HepG2 (cell line): ENCODE data around the gene CNPY4. TPM values are rescaled to one million over a fixed set of nuclear protein-coding genes. Genes with fewer than 3 reads are reported as not detected.
A peak's percentile ranks its signal among the peaks of the same experiment; 100 is the strongest.

Experiments
- BRCA1 ChIP-seq: sonication (generic); formaldehyde crosslinking; IDR thresholded peaks from 2 replicates; pipeline ENCODE4 v1.4.0; 2020; ENCODE audit warnings: missing genetic modification reagents
- CBFB ChIP-seq: sonication (generic); formaldehyde crosslinking; IDR thresholded peaks from 2 replicates; pipeline ENCODE4 v1.4.0; 2020; ENCODE audit warnings: missing genetic modification reagents
- MED8 ChIP-seq: sonication (generic); formaldehyde crosslinking; IDR thresholded peaks from 2 replicates; pipeline ENCODE4 v1.8.1; 2023; ENCODE audit warnings: mild to moderate bottlenecking, missing genetic modification reagents; ENCODE audit not compliant: insufficient replicate concordance
- NFRKB ChIP-seq: fragments of 450-650 bp; IDR thresholded peaks from 2 replicates; pipeline ENCODE4 v1.6.1; 2017
- RAD21 ChIP-seq: fragments of 450-650 bp; formaldehyde crosslinking; IDR thresholded peaks from 2 replicates; pipeline ENCODE4 v1.5.0; 2020; ENCODE audit warnings: mild to moderate bottlenecking
- SMARCC2 ChIP-seq: fragments of 450-650 bp; IDR thresholded peaks from 2 replicates; pipeline ENCODE4 v1.6.1; 2017; ENCODE audit warnings: antibody characterized with exemption, mild to moderate bottlenecking
- ZNF460 ChIP-seq: sonication (generic); formaldehyde crosslinking; IDR thresholded peaks from 2 replicates; pipeline ENCODE4 v1.5.1; 2020; ENCODE audit warnings: missing genetic modification reagents, mild to moderate bottlenecking, borderline replicate concordance
- ZNF670 ChIP-seq: sonication (generic); formaldehyde crosslinking; IDR thresholded peaks from 2 replicates; pipeline ENCODE4 v1.8.0; 2022; ENCODE audit warnings: mild to moderate bottlenecking, missing genetic modification reagents, borderline replicate concordance
- polyA plus RNA-seq, 8 experiments: library from polyadenylated mRNA; depleted of rRNA in 3 of 8; stranded (reverse) in 7 of 8; unstranded in 1 of 8; fragments of >200 nt; fragmentation: Illumina TruSeq in 4 of 8; extraction: Trizol in 4 of 8; gene quantifications; 2 replicates each; pipeline versions ENCODE4 v1.2.1 to v1.2.3, GENCODE V29; 2011 to 2016; ENCODE audit warnings: low read depth in 4 of 8, missing spikeins in 1 of 8, mixed read lengths in 1 of 8; ENCODE audit not compliant: insufficient read depth in 1 of 8
- total RNA-seq, 5 experiments: library from RNA; depleted of rRNA; stranded (reverse); fragments of >200 nt; fragmentation: Illumina TruSeq; extraction: Trizol; gene quantifications; 2 replicates each; pipeline ENCODE4 v1.2.3, GENCODE V29; 2016; ENCODE audit warnings: low read depth in 1 of 5
- TF ChIP-seq, protein P1 (sequence below): sonication (generic); IDR thresholded peaks from 2 replicates; pipeline ENCODE4 v1.6.1; 2016; ENCODE audit warnings: low read depth, borderline replicate concordance
- TF ChIP-seq, protein P2 (sequence below): sonication (generic); formaldehyde crosslinking; IDR thresholded peaks from 2 replicates; pipeline ENCODE4 v1.8.0; 2022; ENCODE audit warnings: mild to moderate bottlenecking, missing genetic modification reagents, moderate library complexity
- TF ChIP-seq, protein P3 (sequence below): sonication (generic); formaldehyde crosslinking; IDR thresholded peaks from 2 replicates; pipeline ENCODE4 v1.5.0; 2020; ENCODE audit warnings: mild to moderate bottlenecking, missing genetic modification reagents, borderline replicate concordance
- TF ChIP-seq, protein P4 (sequence below): sonication (generic); formaldehyde crosslinking; IDR thresholded peaks from 2 replicates; pipeline ENCODE4 v1.8.1; 2023; ENCODE audit warnings: mild to moderate bottlenecking, moderate library complexity, missing genetic modification reagents
- TF ChIP-seq, protein P5 (sequence below): sonication (generic); formaldehyde crosslinking; conservative IDR thresholded peaks from 2 replicates; pipeline ENCODE4 v1.4.0; 2020; ENCODE audit warnings: missing genetic modification reagents
- TF ChIP-seq, protein P6 (sequence below): sonication (generic); formaldehyde crosslinking; IDR thresholded peaks from 2 replicates; pipeline ENCODE4 v1.5.0; 2020; ENCODE audit warnings: missing genetic modification reagents, mild to moderate bottlenecking, borderline replicate concordance

The CNPY4 gene
- total and polyA plus RNA-seq, 2 of the 13 experiments (the other 11 are each of a cell fraction or from before 2014, with no cell fraction given): 6.2 to 12.7 TPM

DNA sequence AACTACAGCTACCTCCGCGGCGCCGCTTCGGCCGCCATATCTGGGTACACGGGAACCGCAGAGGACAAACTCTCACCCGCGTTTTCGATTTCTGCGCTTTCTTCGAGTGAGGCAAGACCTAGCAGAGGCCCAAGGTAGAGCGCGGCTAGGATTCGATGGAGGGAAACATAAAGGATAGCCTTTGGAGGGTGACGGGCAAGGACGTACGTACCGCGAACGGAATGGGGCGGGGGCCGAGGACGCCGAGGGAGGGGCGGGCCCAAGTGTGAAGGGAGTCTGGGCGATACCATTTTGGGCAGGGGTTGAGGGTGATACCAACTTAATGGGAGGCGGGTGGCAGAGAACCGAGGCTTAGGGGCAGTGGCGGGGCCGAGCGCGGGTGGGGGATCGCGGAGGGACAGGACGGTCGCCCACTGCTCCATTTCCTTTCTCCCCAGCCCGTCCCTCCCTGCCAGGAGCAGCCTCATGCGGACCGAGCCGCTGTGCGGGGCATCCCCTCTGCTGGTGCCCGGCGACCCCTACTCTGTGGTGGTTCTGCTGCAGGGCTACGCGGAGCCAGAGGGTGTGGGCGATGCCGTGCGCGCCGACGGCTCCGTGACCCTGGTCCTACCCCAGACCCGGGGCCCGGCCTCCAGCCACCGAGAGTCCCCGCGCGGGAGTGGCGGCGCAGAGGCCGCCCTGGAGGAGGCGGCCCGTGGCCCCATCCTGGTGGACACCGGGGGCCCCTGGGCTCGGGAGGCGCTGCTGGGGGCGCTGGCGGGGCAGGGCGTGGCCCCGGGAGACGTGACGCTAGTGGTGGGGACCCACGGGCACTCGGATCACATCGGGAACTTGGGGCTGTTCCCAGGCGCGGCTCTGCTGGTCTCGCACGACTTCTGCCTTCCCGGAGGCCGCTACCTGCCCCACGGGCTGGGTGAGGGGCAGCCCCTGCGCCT is 7.8 kb downstream of the CNPY4 start, which contains the start of gene MBLAC1 (continued):
- TF ChIP-seq MED8 (CRISPR knock-in tag) (no peak), RAD21 (CRISPR knock-in tag) (no peak), ZNF670 (CRISPR knock-in tag) (peak; percentile 96), SMARCC2 (no peak), ZNF460 (CRISPR knock-in tag) (peak; percentile 50; the same call in 1 of the 2 replicates), CBFB (no peak), NFRKB (0 out of 2 replicates have a peak, but pooled peaks have one; percentile 0), BRCA1 (CRISPR knock-in tag) (peak; percentile 79; the same call in 1 of the 2 replicates)
- TF ChIP-seq, protein P1, sequence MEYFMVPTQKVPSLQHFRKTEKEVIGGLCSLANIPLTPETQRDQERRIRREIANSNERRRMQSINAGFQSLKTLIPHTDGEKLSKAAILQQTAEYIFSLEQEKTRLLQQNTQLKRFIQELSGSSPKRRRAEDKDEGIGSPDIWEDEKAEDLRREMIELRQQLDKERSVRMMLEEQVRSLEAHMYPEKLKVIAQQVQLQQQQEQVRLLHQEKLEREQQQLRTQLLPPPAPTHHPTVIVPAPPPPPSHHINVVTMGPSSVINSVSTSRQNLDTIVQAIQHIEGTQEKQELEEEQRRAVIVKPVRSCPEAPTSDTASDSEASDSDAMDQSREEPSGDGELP: no peak
- TF ChIP-seq, protein P2, sequence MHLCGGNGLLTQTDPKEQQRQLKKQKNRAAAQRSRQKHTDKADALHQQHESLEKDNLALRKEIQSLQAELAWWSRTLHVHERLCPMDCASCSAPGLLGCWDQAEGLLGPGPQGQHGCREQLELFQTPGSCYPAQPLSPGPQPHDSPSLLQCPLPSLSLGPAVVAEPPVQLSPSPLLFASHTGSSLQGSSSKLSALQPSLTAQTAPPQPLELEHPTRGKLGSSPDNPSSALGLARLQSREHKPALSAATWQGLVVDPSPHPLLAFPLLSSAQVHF (CRISPR knock-in tag): peak; percentile 72
- TF ChIP-seq, protein P3, sequence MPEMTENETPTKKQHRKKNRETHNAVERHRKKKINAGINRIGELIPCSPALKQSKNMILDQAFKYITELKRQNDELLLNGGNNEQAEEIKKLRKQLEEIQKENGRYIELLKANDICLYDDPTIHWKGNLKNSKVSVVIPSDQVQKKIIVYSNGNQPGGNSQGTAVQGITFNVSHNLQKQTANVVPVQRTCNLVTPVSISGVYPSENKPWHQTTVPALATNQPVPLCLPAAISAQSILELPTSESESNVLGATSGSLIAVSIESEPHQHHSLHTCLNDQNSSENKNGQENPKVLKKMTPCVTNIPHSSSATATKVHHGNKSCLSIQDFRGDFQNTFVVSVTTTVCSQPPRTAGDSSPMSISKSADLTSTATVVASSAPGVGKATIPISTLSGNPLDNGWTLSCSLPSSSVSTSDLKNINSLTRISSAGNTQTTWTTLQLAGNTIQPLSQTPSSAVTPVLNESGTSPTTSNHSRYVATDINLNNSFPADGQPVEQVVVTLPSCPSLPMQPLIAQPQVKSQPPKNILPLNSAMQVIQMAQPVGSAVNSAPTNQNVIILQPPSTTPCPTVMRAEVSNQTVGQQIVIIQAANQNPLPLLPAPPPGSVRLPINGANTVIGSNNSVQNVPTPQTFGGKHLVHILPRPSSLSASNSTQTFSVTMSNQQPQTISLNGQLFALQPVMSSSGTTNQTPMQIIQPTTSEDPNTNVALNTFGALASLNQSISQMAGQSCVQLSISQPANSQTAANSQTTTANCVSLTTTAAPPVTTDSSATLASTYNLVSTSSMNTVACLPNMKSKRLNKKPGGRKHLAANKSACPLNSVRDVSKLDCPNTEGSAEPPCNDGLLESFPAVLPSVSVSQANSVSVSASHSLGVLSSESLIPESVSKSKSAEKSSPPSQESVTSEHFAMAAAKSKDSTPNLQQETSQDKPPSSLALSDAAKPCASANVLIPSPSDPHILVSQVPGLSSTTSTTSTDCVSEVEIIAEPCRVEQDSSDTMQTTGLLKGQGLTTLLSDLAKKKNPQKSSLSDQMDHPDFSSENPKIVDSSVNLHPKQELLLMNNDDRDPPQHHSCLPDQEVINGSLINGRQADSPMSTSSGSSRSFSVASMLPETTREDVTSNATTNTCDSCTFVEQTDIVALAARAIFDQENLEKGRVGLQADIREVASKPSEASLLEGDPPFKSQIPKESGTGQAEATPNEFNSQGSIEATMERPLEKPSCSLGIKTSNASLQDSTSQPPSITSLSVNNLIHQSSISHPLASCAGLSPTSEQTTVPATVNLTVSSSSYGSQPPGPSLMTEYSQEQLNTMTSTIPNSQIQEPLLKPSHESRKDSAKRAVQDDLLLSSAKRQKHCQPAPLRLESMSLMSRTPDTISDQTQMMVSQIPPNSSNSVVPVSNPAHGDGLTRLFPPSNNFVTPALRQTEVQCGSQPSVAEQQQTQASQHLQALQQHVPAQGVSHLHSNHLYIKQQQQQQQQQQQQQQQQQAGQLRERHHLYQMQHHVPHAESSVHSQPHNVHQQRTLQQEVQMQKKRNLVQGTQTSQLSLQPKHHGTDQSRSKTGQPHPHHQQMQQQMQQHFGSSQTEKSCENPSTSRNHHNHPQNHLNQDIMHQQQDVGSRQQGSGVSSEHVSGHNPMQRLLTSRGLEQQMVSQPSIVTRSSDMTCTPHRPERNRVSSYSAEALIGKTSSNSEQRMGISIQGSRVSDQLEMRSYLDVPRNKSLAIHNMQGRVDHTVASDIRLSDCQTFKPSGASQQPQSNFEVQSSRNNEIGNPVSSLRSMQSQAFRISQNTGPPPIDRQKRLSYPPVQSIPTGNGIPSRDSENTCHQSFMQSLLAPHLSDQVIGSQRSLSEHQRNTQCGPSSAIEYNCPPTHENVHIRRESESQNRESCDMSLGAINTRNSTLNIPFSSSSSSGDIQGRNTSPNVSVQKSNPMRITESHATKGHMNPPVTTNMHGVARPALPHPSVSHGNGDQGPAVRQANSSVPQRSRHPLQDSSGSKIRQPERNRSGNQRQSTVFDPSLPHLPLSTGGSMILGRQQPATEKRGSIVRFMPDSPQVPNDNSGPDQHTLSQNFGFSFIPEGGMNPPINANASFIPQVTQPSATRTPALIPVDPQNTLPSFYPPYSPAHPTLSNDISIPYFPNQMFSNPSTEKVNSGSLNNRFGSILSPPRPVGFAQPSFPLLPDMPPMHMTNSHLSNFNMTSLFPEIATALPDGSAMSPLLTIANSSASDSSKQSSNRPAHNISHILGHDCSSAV (CRISPR knock-in tag): no peak
- TF ChIP-seq, protein P4, sequence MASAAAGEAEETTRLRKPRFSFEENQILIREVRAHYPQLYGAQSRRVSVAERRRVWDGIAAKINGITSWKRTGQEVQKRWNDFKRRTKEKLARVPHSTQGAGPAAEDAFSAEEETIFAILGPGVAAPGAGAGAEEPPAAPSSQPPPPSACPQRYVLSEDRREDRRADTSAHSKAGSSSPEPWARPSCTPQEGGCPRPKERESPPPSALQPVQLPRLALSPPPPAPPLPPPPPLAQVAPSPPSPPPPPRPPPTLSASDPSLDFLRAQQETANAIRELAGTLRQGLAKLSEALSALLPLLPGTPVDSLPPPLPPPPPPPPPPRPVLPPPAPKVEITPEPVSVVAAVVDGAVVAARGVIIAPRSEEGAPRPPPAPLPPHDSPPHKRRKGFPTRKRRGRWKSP (CRISPR knock-in tag): peak; percentile 63; the same call in 1 of the 2 replicates
- TF ChIP-seq, protein P5, sequence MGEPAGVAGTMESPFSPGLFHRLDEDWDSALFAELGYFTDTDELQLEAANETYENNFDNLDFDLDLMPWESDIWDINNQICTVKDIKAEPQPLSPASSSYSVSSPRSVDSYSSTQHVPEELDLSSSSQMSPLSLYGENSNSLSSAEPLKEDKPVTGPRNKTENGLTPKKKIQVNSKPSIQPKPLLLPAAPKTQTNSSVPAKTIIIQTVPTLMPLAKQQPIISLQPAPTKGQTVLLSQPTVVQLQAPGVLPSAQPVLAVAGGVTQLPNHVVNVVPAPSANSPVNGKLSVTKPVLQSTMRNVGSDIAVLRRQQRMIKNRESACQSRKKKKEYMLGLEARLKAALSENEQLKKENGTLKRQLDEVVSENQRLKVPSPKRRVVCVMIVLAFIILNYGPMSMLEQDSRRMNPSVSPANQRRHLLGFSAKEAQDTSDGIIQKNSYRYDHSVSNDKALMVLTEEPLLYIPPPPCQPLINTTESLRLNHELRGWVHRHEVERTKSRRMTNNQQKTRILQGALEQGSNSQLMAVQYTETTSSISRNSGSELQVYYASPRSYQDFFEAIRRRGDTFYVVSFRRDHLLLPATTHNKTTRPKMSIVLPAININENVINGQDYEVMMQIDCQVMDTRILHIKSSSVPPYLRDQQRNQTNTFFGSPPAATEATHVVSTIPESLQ (CRISPR knock-in tag): no peak
- TF ChIP-seq, protein P6, sequence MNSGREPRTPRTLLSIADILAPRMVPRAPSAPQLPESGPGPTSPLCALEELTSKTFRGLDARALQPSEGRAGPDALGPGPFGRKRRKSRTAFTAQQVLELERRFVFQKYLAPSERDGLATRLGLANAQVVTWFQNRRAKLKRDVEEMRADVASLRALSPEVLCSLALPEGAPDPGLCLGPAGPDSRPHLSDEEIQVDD (CRISPR knock-in tag): no peak
